Umbilical cord (tissue), 2 donors: ENCODE data around the gene CFD. TPM values are rescaled to one million over a fixed set of nuclear protein-coding genes. Genes with fewer than 3 reads are reported as not detected.
"Not testable (repeated sequence)": the region's sequence is repeated elsewhere in the genome, so short reads cannot be mapped to it uniquely, and the experiment has no call there.

ENCODE experiments used
- DNase-seq: peaks from one replicate; pipeline ENCODE4 v3.0.0-alpha.2; 2015; ENCODE audit warnings: low spot score
- total RNA-seq: library from RNA; depleted of rRNA; stranded (reverse); fragments of >200 nt; gene quantifications from one replicate; pipeline ENCODE4 v1.2.3, GENCODE V29; 2014; ENCODE audit warnings: low replicate concordance; ENCODE audit not compliant: insufficient read depth

The CFD gene
- total RNA-seq, 1 donor from 2014 or later: 35.2 TPM

DNA sequence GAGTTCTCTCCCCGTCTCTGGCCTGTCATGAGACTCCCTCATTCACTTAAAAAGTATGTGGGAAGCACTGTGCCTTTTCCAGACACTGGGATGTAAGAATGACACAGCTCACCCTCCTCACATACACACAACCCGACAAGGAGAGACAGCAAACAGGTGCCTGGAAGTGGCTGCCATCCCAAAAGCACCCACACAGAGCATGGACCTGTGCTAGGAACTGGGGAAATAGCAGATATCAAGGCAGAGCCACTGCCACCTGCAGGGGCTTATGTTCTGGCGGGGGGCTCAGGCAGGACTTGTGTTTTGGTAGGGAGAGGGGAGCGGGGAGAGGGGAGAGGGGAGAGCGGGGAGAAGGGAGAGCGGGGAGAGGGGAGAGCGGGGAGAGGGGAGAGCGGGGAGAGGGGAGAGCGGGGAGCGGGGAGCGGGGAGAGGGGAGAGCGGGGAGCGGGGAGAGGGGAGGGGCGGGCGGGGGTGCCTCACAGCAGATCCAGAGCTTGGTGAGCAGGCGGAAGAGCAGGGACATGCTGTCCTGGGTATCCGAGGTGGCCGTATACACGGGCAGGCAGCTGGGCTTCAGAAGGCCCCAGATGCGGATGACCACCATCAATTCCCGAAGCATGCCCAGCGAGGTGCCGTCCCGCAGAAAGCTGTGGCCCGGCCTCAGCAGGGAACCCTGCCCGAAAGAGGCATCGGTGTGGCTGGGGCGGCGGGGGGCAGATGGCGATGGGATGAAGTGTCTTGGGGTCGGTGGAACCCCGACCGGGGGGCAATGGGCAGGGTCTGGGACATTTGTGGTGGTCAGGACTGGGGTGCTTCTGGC lies 12.2 kb downstream of the CFD start:
- no peak for DNase-seq

DNA sequence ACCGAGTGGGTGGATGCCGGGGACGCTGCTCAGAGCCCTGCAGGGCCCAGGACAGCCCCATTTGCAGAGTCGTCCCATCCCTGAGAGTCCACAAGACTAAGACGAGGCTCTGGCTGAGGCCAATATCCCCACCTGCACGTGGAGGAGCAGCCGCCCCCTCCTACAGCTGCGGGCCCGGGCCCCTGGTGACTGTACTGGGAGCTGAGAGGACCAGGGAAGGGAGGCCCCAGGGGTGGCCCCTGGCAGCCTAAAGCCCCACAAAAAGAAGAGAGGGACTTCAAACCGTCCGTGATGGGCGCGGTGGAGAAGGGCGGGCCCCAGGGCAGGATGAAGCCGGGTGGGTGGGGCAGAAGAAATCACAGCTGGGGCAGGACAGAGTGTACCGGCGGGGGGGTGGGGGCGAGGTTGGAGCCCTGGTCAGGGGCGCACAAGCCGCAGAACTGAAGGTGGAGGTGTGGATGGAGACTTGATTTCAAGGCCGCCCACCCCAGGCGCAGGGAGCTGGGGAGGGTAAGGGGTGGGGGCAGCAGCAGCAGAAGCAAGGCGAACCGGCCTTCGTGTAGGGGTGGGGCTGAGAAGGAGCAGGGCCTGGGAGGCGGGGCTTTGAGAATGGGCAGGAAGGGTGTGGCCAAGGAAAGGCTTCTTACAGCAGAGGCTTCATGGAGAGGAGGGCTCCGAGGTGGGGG lies 12.9 kb downstream of the CFD start:
- peak; percentile 53 for DNase-seq

GRCh38 chr19:873084-873483 lies 13.6 kb downstream of the CFD start:
- DNase-seq: no peak

DNA sequence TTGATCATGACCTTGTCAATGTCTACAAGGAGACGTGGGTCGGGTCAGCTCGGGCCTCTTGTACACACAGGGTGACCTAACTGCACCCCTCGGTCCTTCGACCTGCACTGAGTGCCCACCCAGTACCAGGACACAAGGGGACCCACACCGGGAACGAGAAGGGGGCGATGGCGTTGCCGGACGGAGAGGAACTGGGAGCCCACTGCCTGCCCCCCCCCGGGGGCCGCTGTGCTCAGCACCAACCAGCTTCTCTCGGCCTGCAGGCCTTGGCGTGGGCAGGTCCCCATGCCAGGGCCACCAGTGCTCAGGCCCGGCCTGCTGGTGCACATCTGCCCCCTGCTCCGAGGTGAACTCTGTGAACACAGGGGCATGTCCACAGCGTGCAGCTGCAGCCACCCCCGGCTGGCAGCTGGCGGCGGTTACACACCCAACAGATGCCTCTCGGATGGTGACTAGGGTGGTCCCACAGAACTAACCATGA lies 14.1 kb downstream of the CFD start:
- DNase-seq: no peak

GRCh38 chr19:875265-875879 lies 15.9 kb downstream of the CFD start:
- DNase-seq: no peak

GRCh38 chr19:876089-876488 lies 16.6 kb downstream of the CFD start:
- no peak for DNase-seq

GRCh38 chr19:876780-877314 lies 17.4 kb downstream of the CFD start:
- DNase-seq: no peak

DNA sequence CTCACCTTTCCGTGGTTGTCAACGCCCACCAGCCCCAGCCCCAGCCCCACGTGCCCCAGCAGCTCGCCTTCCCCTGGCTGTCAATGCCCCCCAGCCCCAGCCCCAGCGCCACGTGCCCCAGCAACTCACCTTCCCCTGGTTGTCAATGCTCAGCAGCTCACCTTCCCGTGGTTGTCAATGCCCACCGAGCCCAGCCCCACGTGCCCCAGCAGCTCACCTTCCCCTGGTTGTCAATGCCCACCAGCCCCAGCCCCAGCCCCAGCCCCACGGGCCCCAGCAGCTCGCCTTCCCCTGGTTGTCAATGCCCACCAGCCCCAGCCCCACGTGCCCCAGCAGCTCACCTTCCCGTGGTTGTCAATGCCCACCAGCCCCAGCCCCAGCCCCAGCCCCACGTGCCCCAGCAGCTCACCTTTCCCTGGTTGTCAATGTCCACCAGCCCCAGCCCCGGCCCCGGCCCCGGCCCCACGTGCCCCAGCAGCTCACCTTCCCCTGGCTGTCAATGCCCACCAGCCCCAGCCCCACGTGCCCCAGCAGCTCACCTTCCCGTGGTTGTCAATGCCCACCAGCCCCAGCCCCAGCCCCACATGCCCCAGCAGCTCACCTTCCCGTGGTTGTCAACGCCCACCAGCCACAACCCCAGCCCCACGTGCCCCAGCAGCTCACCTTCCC lies 18.7 kb downstream of the CFD start:
- not testable (repeated sequence) for DNase-seq

- not testable (repeated sequence) for DNase-seq
Observed at GRCh38 chr19:878751-879561, 19.5 kb downstream of the CFD start.

DNA sequence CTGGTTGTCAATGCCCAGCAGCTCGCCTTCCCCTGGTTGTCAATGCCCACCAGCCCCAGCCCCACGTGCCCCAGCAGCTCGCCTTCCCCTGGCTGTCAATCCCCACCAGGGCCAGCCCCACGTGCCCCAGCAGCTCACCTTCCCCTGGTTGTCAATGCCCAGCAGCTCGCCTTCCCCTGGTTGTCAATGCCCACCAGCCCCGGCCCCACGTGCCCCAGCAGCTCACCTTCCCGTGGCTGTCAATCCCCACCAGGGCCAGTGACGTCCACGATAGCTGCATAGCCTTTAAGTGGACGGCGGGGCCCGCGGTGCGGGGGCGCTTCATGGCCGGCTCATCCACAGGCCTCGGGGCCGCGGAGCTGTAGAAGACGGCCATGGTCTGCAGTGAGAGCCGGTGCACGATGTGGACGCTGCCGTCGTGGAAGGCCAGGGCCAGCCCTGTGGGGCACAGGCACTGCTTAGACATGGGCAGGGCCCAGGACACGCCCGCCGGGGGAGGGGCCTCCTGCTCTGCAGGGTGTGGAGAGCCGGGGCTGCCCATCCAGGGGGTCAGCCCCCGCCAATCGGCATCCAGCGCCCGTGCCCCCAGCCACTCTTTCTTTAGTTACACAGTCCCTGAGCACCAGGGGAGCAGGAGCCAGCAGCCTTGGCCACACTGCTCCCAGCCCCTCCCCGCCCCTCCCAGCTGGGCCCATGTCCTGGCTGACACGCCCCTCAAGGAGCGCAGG lies 20.4 kb downstream of the CFD start:
- no peak for DNase-seq

DNA sequence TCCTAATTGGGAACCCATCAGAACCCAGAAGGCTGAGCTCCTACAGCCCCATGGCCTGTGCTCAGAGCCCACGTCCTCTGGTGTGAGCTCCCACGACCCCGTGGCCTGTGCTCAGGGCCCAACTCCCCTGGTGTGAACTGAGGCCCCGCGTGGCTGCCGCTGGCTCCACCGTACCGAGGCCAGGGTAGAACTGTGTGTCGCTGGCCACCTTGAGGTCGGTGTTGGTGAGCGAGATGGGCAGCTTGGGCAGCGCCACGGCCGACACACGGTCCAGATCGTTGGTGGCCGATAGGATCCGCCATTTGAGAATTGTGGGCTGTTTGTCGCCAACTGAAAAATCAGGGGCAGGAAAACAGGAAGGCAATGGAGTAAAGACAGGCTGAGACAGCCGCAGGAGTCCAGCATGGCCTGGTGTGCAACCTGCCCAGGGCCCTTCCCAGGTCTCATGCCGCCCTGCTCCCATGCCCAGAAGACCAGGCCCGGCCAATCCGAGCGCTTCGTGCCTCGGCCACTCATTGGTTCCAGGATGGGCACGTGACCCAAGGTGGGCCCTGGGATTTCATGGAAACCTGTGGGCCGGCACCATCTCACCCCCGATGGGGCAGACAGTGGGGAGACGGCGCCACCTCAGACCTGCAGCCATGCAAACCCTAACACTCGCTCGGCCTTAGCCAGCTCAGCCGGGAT lies 22.1 kb downstream of the CFD start:
- DNase-seq: no peak

DNA sequence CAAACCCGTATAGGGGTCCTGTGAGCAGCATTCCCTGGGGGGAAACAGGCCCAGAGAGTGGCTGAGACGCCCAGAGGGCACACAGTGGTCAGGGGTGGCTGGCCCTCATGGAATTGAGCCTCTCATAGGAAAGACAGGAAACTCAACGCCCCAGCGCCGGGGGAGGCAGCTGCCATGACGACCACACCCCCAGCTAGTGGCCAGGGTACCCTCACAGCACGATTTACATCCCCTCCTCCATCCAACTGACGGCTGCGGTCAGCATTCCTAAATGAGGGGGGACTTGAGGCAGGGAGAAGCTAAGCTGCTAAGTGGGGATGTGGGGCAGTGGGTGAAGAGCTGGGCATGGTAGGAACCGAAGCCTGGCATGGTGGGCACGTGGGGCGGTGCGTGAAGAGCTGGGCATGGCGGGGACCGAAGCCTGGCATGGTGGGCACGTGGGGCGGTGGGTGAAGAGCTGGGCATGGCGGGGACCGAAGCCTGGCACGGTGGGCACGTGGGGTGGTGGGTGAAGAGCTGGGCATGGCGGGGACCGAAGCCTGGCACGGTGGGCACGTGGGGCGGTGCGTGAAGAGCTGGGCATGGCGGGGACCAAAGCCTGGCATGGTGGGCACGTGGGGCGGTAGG lies 23.5 kb downstream of the CFD start:
- no peak for DNase-seq

DNA sequence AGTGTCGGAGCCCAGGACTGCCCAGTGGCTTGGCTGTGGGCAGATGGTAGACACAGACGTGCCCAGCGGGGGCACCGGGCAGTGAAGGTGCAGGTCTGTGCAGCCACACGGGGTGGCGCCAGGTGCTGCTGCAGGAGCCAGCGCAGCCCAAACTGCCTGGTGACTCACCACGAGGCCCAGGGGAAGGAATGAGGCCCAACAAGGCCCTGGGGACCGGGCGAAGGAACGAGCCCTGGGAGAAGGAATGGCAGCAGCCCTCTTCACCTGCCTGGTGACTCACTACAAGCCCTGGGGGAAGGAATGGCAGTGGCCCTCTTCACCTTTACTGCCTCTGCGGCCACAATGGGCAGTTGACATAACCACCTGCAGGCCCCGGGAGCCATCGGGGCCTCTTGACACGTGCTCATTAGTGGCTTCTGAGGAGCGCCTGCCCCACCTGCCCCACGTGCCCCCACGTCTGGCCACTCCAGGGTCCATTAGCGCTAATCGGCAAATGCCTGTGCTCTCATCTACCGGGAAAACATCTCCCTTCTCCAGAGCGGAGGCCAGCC lies 24.3 kb downstream of the CFD start:
- no peak for DNase-seq

DNA sequence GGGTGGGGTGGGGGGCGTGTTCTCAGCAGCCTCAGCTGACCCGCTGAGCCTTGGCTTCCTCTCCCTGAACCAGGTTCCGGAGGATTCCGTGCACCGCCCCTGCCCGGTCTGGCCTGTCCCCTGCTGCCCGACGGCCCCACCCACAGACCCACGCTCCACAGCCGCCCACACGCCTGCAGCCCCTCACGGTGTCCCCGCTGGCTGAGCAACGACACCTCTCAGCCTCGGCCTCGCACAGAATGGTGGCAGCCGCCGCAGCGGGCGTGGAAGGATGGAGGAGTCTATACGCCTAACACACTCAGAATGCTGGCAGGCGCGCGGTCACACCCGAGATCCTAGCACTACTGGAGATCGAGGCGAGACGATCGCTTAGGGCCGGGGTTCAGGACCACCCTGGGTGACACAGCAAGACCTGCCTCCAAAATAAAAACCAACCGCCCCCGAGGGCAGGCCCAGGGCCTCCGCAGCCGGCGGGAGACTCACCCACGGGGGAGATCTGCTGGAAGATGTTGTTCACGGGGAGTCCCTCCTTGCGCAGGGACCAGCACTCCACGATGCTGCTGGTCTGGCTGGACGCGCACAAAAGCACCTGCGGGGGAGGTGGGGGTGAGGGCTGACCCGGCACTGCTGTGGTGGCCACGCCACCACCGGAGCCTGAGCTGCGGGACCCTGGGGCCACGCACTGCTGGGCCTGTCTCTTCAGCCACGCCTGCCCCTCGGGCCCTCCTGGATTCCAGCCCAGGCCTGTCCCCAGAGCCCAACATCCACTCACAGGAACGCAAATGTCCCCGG lies 25.2 kb downstream of the CFD start:
- DNase-seq: no peak

GRCh38 chr19:885536-886224 lies 26.2 kb downstream of the CFD start:
- DNase-seq: no peak

- no peak for DNase-seq
Observed at GRCh38 chr19:887072-887471, 27.6 kb downstream of the CFD start.

DNA sequence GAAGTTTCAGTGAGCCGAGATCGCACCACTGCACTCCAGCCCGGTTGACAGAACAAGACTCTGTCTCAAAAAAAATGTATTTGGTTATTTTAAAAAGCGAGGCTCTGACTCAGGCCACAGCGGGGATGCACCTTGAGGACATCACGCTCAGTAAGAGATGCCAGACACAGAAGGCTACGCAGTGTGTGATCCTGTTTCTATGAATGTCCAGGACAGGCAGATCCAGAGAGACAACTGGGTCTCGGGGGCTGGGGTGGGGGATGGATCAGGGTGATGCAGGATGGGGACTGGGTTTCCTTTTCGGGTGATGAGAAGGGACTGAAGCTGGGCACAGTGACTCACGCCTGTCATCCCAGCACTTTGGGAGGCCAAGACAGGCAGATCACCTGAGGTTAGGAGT lies 28.1 kb downstream of the CFD start:
- no peak for DNase-seq
